Transverse colon (tissue), 4 donors: Measurements from ENCODE around the gene ANKLE2.

Experiments
- CTCF ChIP-seq, 5 experiments: fragments of 200-600 bp in 3 of 5; fragments of 450-650 bp in 2 of 5; sonication (generic) in 3 of 5; IDR thresholded peaks; 1 replicate in 2 of 5; 2 replicates in 3 of 5; pipeline ENCODE4 v1.5.1; 2016 to 2017; ENCODE audit warnings: antibody characterized with exemption in 5 of 5, inconsistent platforms in 3 of 5, mild to moderate bottlenecking in 2 of 5, moderate library complexity in 1 of 5
- EP300 ChIP-seq: sonication (generic); formaldehyde crosslinking; IDR thresholded peaks from one replicate; pipeline ENCODE4 v1.6.1; 2017; ENCODE audit warnings: antibody characterized with exemption, low read depth
- POLR2A ChIP-seq: fragments of 450-650 bp; IDR thresholded peaks from one replicate; pipeline ENCODE4 v1.6.1; 2016; ENCODE audit warnings: antibody characterized with exemption, mild to moderate bottlenecking, moderate library complexity
- POLR2AphosphoS5 ChIP-seq, 3 donors: sonication (generic); formaldehyde crosslinking; IDR thresholded peaks; one replicate each; pipeline ENCODE4 v1.6.1; 2016; ENCODE audit warnings: antibody characterized with exemption in 3 of 3

- no peak for TF ChIP-seq CTCF (IDR thresholded peaks at IDR 0.05)
- no peak for TF ChIP-seq POLR2A
- no peak for TF ChIP-seq POLR2AphosphoS5 (IDR thresholded peaks at IDR 0.05)
- TF ChIP-seq EP300 = no peak
Measured at GRCh38 chr12:132803125-132803524, 41.5 kb upstream of the ANKLE2 start.
